NCI-H748 treated with DMSO at 0.1 percent for 48 hours (cell line): ENCODE measurements around the gene MUC20.
"Not testable (repeated sequence)": the region's sequence is repeated elsewhere in the genome, so short reads cannot be mapped to it uniquely, and the experiment has no call there.

Experiments
- DNase-seq: peaks from one replicate; lab custom pipeline; 2025; lab: John Stamatoyannopoulos, UW

Gene MUC20

GRCh38 chr3:195710126-195710905 lies 10.5 kb upstream of the MUC20 start:
- not testable (repeated sequence) for DNase-seq

GRCh38 chr3:195711091-195711812 lies 9.5 kb upstream of the MUC20 start:
- DNase-seq: not testable (repeated sequence)

GRCh38 chr3:195711813-195712534 lies 8.8 kb upstream of the MUC20 start:
- DNase-seq: no peak

GRCh38 chr3:195712535-195712910 lies 8.3 kb upstream of the MUC20 start:
- DNase-seq: not testable (repeated sequence)

GRCh38 chr3:195713150-195713549 lies 7.6 kb upstream of the MUC20 start:
- not testable (repeated sequence) for DNase-seq

GRCh38 chr3:195714380-195715011 lies 6.3 kb upstream of the MUC20 start:
- no peak for DNase-seq

- no peak for DNase-seq
Observed at GRCh38 chr3:195715134-195715533, 5.6 kb upstream of the MUC20 start.

- DNase-seq: no peak
Observed at GRCh38 chr3:195715583-195716266, 5.1 kb upstream of the MUC20 start.

GRCh38 chr3:195717416-195717815 lies 3.4 kb upstream of the MUC20 start:
- no peak for DNase-seq

GRCh38 chr3:195717852-195718476 lies 2.8 kb upstream of the MUC20 start:
- DNase-seq: no peak

GRCh38 chr3:195718477-195718984 lies 2.2 kb upstream of the MUC20 start:
- no peak for DNase-seq

GRCh38 chr3:195719514-195720254 lies 1.1 kb upstream of the MUC20 start:
- not testable (repeated sequence) for DNase-seq

- not testable (repeated sequence) for DNase-seq
Observed at GRCh38 chr3:195722139-195722995, 1.6 kb downstream of the MUC20 start.

- not testable (repeated sequence) for DNase-seq
Observed at GRCh38 chr3:195722996-195723345, 2.2 kb downstream of the MUC20 start.

GRCh38 chr3:195724363-195724762 lies 3.6 kb downstream of the MUC20 start:
- not testable (repeated sequence) for DNase-seq

GRCh38 chr3:195725916-195726740 lies 5.3 kb downstream of the MUC20 start:
- DNase-seq: not testable (repeated sequence)

- DNase-seq: no peak
Observed at GRCh38 chr3:195727606-195728195, 6.9 kb downstream of the MUC20 start.

- DNase-seq: not testable (repeated sequence)
Observed at GRCh38 chr3:195728789-195729188, 8.0 kb downstream of the MUC20 start.
